ENCODE data around the gene CDH26.

The CDH26 gene

GRCh38 chr20:60053818-60054190 lies 95.6 kb downstream of the CDH26 start:
- TF ChIP-seq CTCF (conservative IDR thresholded peaks at IDR 0.05): no peak
- no peak for TF ChIP-seq ZFX (IDR thresholded peaks at IDR 0.05)
- H3K27ac ChIP-seq: peak overlapping the region; percentile 21; the same call in 1 of the 2 replicates

DNA sequence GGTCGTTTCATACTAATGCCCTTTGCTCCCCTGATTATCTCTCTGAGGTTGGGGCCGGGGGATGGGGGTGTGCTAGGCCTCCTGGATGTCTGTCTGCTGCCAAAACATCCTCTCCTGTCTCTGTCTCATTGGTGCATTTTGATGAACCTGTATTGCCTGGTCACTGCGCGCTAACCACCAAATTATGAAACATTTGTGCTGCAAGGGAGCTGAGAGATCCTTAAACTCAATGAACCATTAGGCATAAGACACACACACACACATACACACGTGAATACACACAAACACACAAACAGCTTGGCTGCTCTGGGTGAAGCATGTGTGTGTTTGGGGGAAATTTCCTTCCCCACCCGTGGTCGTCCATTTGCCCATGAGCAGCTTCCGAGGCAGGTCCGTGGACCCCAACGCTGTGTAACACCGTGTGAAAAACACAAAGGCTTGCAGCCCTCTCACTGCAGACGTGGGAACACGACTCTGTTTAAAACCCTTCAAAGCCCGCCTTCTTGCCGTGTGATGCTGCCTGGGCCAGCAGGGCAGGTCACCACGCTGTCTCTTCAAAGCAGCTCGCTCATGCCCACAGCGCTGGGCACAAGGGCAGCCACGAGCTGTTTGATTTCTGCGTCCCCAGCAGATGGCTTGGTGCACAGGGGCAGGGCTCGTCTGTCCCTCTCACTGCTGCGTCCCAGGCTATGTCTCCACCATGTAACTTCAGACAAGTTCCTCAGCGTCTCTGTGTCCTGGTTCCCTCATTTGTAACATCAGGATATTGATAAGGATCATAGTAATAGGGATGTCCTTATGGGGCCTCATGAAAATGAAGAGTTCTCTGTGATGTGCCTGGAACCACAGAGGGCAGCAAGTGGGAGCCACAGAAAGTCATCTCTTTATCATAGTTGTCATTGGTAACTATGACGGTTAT lies 96.8 kb downstream of the CDH26 start:
- H3K27ac ChIP-seq: no peak overlapping the region
- TF ChIP-seq ZFX (IDR thresholded peaks at IDR 0.05) (no peak), CTCF (conservative IDR thresholded peaks at IDR 0.05) (no peak)

DNA sequence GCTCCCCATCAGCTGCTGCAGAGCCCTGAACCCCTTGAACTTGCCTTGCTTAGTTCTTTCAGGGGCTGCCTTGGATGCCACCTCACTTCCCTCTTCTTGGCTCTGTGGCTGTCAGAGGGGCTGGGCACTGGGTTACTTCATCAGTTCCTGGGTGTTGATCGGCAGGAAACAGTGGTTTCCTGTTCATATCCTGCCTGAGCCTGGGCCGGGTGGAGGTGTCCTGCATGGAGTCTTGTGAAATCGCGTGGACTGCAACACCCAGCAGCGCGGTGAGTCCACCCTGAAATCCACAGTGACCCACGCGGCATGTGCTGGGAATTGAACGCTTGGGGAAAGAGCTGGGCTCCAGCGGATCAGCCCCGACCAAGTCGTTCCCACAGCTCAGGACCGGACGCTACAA lies 97.5 kb downstream of the CDH26 start:
- TF ChIP-seq CTCF (conservative IDR thresholded peaks at IDR 0.05) (no peak), ZFX (IDR thresholded peaks at IDR 0.05) (no peak)
- no peak overlapping the region for H3K27ac ChIP-seq

DNA sequence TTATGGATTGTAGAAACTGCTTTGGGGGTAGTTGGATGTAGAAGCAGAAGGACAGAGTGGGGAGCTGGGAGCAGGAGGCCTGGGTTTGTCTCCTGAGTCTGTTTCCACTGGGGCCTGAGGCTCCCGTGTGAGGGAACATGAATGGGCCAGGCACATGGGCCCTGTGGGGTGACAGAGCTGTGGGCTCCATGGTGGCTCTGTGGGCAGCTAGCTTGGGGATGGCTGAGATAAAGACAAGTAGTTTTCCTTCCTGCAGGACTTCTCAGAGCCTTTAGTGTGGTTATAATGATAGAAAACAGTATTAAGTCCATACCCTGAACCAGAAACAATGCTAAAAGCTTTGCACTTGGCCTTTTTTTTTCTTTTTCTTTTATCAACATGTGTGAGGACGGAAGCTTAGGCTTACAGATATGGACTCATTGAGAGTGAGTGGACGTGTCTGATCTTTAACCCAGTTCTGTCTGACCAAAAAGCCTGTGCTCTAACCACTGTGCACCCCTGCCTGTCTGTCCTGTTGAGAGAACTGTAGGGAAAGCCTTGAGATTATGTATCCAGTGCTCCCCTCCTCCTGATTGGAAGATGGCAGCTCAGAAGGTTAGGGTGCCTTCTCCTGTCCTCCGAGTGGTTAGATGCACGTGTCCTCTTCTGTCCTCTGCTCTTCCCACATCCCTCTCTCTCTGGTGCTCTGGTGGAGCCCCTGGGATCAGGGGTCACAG lies 98.3 kb downstream of the CDH26 start:
- no peak overlapping the region for H3K27ac ChIP-seq
- TF ChIP-seq ZFX (IDR thresholded peaks at IDR 0.05) (no peak), CTCF (conservative IDR thresholded peaks at IDR 0.05) (no peak)

- no peak overlapping the region for H3K27ac ChIP-seq
- TF ChIP-seq CTCF (conservative IDR thresholded peaks at IDR 0.05) (peak; percentile 94), ZFX (IDR thresholded peaks at IDR 0.05) (no peak)
Observed at GRCh38 chr20:60057123-60057865, 99.1 kb downstream of the CDH26 start.

GRCh38 chr20:60057866-60058807 lies 99.9 kb downstream of the CDH26 start:
- no peak overlapping the region for H3K27ac ChIP-seq

More at GRCh38 chr20:60057866-60058807, 99.9 kb downstream of the CDH26 start:
- TF ChIP-seq CTCF (conservative IDR thresholded peaks at IDR 0.05) (no peak), ZFX (IDR thresholded peaks at IDR 0.05) (no peak)

All from C4-2B (cell line).